Lung (tissue), 12 donors: ENCODE results near the gene UBE2O. TPM values are rescaled to one million over a fixed set of nuclear protein-coding genes. Genes with fewer than 3 reads are reported as not detected.

Experiments
- ATAC-seq: fragments of 200-7000 bp; cut with Tn5 transposase; one replicate; pipeline ENCODE4 v1.9.1; 2020; ENCODE audit warnings: moderate number of reproducible peaks; ENCODE audit not compliant: insufficient read depth, low FRiP score
- DNase-seq, 3 donors: peaks; one replicate each; pipeline ENCODE4 v3.0.0-alpha.2; 2013 to 2017
- H3K27ac ChIP-seq, 2 donors: one replicate each; pipeline ENCODE4 v1.5.1; 2013; ENCODE audit warnings: mild to moderate bottlenecking in 2 of 2, moderate library complexity in 2 of 2, control low read depth in 1 of 2, inconsistent platforms in 1 of 2, low read depth in 1 of 2, low read length in 1 of 2
- H3K27me3 ChIP-seq, 3 donors: one replicate each; pipeline ENCODE4 v1.5.1; 2013; ENCODE audit warnings: low read length in 2 of 3; ENCODE audit not compliant: control insufficient read depth in 3 of 3, insufficient read depth in 3 of 3
- H3K36me3 ChIP-seq, 4 donors: one replicate each; pipeline ENCODE4 v1.5.1; 2013; ENCODE audit warnings: low read length in 4 of 4, mild to moderate bottlenecking in 1 of 4, moderate library complexity in 1 of 4; ENCODE audit not compliant: control insufficient read depth in 4 of 4, insufficient read depth in 4 of 4
- H3K4me1 ChIP-seq, 5 donors: one replicate each; pipeline ENCODE4 v1.5.1; 2013; ENCODE audit warnings: low read length in 5 of 5, mild to moderate bottlenecking in 2 of 5, moderate library complexity in 1 of 5; ENCODE audit not compliant: control insufficient read depth in 5 of 5, insufficient read depth in 5 of 5
- H3K4me3 ChIP-seq: one replicate; pipeline ENCODE4 v1.5.1; 2013; ENCODE audit warnings: mild to moderate bottlenecking, control low read depth, moderate library complexity
- H3K9ac ChIP-seq, 2 donors: one replicate each; pipeline ENCODE4 v1.5.1; 2013; ENCODE audit warnings: low read length in 2 of 2, control low read depth in 1 of 2; ENCODE audit not compliant: insufficient read depth in 1 of 2
- H3K9me3 ChIP-seq, 4 donors: one replicate each; pipeline ENCODE4 v1.5.1; 2013; ENCODE audit warnings: low read length in 3 of 4, mild to moderate bottlenecking in 1 of 4, moderate library complexity in 1 of 4; ENCODE audit not compliant: control insufficient read depth in 4 of 4, insufficient read depth in 3 of 4
- CTCF ChIP-seq: IDR thresholded peaks from 2 replicates; pipeline ENCODE4 v1.5.1; 2012; ENCODE audit warnings: mild to moderate bottlenecking; ENCODE audit errors: control extremely low read depth, extremely low read depth
- WGBS, 2 donors: extraction: QIAGEN DNeasy Blood & Tissue Kit; methylation state at CpG; one replicate each; pipeline ENCODE4 v1.1.7; 2013; 5-methylcytosine and 5-hydroxymethylcytosine counted together
- polyA plus RNA-seq, 2 donors: library from polyadenylated mRNA; stranded (reverse); fragments of 200-250 nt; gene quantifications; one replicate each; pipeline ENCODE4 v1.2.1, GENCODE V29; 2013
- total RNA-seq, 2 donors: library from RNA; depleted of rRNA in 1 of 2; stranded (reverse); fragments of >200 nt in 1 of 2; gene quantifications; one replicate each; pipeline ENCODE4 v1.2.1, GENCODE V29; 2014 to 2021
- donor health status: control.
- donor health status: control.
- donor health status: Bipolar disorder and iron deficiency.
- donor health status: healthy.
- donor health status: DM: yes; HTN: yes; CAD: no.

UBE2O gene
- total and polyA plus RNA-seq, 4 donors, result 10.8 to 24.6 (median 17.7) TPM

GRCh38 chr17:76458580-76459490 lies 5.9 kb upstream of the UBE2O start:
- H3K4me3 ChIP-seq, result no peak overlapping the region
- H3K36me3 ChIP-seq, result no peaks in the 10 kb centered on the region
- ATAC-seq (no peak), DNase-seq (peak; percentile 46 to 48 (median 48))
- no peaks in the 10 kb centered on the region for H3K9me3 ChIP-seq
- WGBS, 2 donors, result 49 to 62% methylated on average over 9 of the region's 9 CpGs
- no peak overlapping the region for H3K9ac ChIP-seq
- no peak for TF ChIP-seq CTCF
- H3K4me1 ChIP-seq, result no peaks in the 10 kb centered on the region
- no peak overlapping the region for H3K27ac ChIP-seq
- H3K27me3 ChIP-seq, result no peaks in the 10 kb centered on the region

GRCh38 chr17:76453431-76453743 lies 435 bp upstream of the UBE2O start:
- H3K27ac ChIP-seq, result no peak overlapping the region
- H3K9ac ChIP-seq, result no peak overlapping the region
- DNase-seq (no peak), ATAC-seq (no peak)
- peaks cover 0 to 15% (median 0%) of the 10 kb centered on the region in 5 donors for H3K4me1 ChIP-seq
- H3K36me3 ChIP-seq, result no peaks in the 10 kb centered on the region
- no peak for TF ChIP-seq CTCF
- H3K4me3 ChIP-seq, result no peak overlapping the region
- no peaks in the 10 kb centered on the region for H3K27me3 ChIP-seq
- no peaks in the 10 kb centered on the region for H3K9me3 ChIP-seq
- 27 to 32% methylated on average over 6 of the region's 6 CpGs for WGBS, 2 donors

GRCh38 chr17:76452127-76452659 lies 759 bp downstream of the UBE2O start:
- 1% methylated on average over 22 to 29 of the region's 29 CpGs for WGBS, 2 donors
- H3K4me3 ChIP-seq, result peak overlapping the region; percentile 90
- peaks cover 0 to 15% (median 2%) of the 10 kb centered on the region in 5 donors for H3K4me1 ChIP-seq
- ATAC-seq (no peak), DNase-seq (no peak)
- no peak for TF ChIP-seq CTCF
- peak overlapping the region in 1 of 2 donors; percentile 91 for H3K27ac ChIP-seq
- no peaks in the 10 kb centered on the region for H3K9me3 ChIP-seq
- no peaks in the 10 kb centered on the region for H3K36me3 ChIP-seq
- H3K9ac ChIP-seq, result peak overlapping the region in 1 of 2 donors; percentile 43
- H3K27me3 ChIP-seq, result no peaks in the 10 kb centered on the region
